ENCODE data around the gene MC2R.

The MC2R gene

GRCh38 chr18:13915391-13915790, at the start of gene MC2R:
Gene MC2R (minus strand): TSS chr18:13915536. CDS start chr18:13885518, 30,018 bp downstream.
- no peak for DNase-seq

- no peak for DNase-seq
Measured at GRCh38 chr18:13945811-13946210, 30.5 kb upstream of the MC2R start.

- DNase-seq: no peak
Measured at GRCh38 chr18:13943338-13943737, 28.0 kb upstream of the MC2R start.

GRCh38 chr18:13940326-13940725, 25.0 kb upstream of the MC2R start:
- DNase-seq: no peak

- no peak for DNase-seq
Measured at GRCh38 chr18:13934676-13935075, 19.3 kb upstream of the MC2R start.

GRCh38 chr18:13934058-13934457, 18.7 kb upstream of the MC2R start:
- no peak for DNase-seq

- no peak for DNase-seq
Measured at GRCh38 chr18:13932285-13933025, 17.1 kb upstream of the MC2R start.

- DNase-seq: no peak
Measured at GRCh38 chr18:13930964-13931363, 15.6 kb upstream of the MC2R start.

GRCh38 chr18:13923221-13923620, 7.9 kb upstream of the MC2R start:
- DNase-seq: no peak

- no peak for DNase-seq
Measured at GRCh38 chr18:13918898-13919297, 3.6 kb upstream of the MC2R start.

- no peak for DNase-seq
Measured at GRCh38 chr18:13917401-13917800, 2.1 kb upstream of the MC2R start.

- DNase-seq: no peak
Measured at GRCh38 chr18:13916559-13916958, 1.2 kb upstream of the MC2R start.

- DNase-seq: no peak
Measured at GRCh38 chr18:13915995-13916431, 677 bp upstream of the MC2R start.

- no peak for DNase-seq
Measured at GRCh38 chr18:13914756-13915155, 580 bp downstream of the MC2R start.

GRCh38 chr18:13914170-13914569, 1.2 kb downstream of the MC2R start:
- DNase-seq: no peak

- no peak for DNase-seq
Measured at GRCh38 chr18:13913205-13913604, 2.1 kb downstream of the MC2R start.

GRCh38 chr18:13912601-13913000, 2.7 kb downstream of the MC2R start:
- DNase-seq: no peak

- DNase-seq: no peak
Measured at GRCh38 chr18:13910986-13911385, 4.3 kb downstream of the MC2R start.

GRCh38 chr18:13910501-13910900, 4.8 kb downstream of the MC2R start:
- no peak for DNase-seq

GRCh38 chr18:13909141-13909940, 6.0 kb downstream of the MC2R start:
- no peak for DNase-seq

- DNase-seq: no peak
Measured at GRCh38 chr18:13900633-13901032, 14.7 kb downstream of the MC2R start.

GRCh38 chr18:13895505-13896033, 19.8 kb downstream of the MC2R start:
- no peak for DNase-seq

GRCh38 chr18:13894531-13894930, 20.8 kb downstream of the MC2R start:
- no peak for DNase-seq
